ENCODE results near the gene KRT71.
"Not testable (repeated sequence)": the region's sequence is repeated elsewhere in the genome, so short reads cannot be mapped to it uniquely, and the experiment has no call there.

Gene KRT71

GRCh38 chr12:52552681-52553195, at the start of gene KRT71:
KRT71 (minus strand) TSS chr12:52553145; CDS start chr12:52553077, 68 bp downstream.
- DNase-seq = no peak

- no peak for DNase-seq
Observed at GRCh38 chr12:52602552-52602951, 49.6 kb upstream of the KRT71 start.

DNA sequence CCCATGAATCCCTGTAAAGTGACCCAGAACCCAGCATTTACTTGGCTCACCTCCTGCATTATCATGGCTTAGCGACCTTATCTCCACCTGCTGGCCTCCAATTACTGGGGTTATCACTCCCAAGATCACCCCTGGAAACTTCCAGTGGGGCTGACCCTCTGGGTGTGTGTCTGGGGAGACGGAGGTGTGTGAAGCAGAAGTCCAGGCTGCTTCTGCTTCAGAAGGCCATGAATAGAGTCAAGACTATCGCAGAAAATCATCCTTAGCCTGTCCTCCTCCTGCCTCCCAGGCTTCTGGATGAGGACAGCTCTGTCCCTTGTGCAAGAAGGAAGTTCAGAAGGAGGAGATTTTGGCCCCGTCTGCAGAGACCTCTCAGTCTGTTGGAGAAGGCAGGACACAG, 48.7 kb upstream of the KRT71 start:
- no peak for DNase-seq

GRCh38 chr12:52600941-52601481, 48.1 kb upstream of the KRT71 start, which contains the start of gene KRT72:
KRT72 (minus strand) TSS chr12:52601463; CDS start chr12:52601452, 11 bp downstream.
- no peak for DNase-seq

GRCh38 chr12:52600475-52600874, 47.5 kb upstream of the KRT71 start:
- DNase-seq = no peak

- no peak for DNase-seq
Observed at GRCh38 chr12:52600071-52600470, 47.1 kb upstream of the KRT71 start.

DNA sequence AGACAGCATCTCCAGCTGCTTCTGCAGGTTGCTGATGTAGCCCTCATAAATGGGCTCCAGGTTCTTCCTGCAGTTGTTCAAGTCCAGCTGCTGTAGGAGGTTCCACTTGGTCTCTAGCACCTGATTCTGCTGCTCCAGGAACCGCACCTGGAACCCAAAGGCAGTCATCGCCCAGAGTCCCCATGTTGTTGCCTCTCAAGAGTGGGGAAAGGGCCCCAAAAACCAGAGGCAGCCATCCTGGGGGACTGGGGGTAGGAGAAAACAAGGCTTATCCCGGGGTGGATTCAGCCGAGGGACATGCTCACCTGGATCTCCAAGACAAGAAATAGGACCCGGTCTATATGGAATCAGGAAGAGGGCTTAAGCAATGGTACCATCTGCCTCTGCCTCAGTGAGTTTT, 46.0 kb upstream of the KRT71 start:
- DNase-seq = no peak

DNA sequence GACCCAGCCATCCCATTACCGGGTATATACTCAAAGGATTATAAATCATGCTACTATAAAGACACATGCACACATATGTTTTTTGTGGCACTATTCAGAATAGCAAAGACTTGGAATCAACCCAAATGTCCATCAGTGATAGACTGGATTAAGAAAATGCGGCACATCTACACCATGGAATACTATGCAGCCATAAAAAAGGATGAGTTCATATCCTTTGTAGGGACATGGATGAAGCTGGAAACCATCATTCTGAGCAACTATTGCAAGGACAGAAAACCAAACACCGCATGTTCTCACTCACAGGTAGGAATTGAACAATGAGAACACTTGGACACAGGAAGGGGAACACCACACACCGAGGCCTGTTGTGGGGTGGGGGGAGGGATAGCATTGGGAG, 41.3 kb upstream of the KRT71 start:
- DNase-seq = not testable (repeated sequence)

DNA sequence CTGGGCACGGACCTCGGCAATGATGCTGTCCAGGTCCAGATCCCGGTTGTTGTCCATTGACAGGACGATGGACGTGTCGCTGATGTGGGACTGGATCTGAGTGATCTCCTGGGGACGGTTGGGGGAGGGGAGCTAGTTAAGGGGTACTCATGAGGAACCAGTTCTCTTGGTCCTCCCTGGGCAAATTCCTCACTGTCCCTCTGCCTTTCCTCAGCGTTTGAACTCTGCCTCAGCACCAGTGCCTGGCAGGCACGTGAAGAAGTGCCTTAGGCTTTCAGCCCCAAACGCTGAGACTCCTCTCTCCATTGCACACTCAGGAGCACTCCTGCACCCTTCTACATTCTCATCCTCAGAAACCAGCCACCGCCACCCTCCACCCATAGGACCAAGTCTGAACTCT, 38.6 kb upstream of the KRT71 start:
- DNase-seq = no peak

DNA sequence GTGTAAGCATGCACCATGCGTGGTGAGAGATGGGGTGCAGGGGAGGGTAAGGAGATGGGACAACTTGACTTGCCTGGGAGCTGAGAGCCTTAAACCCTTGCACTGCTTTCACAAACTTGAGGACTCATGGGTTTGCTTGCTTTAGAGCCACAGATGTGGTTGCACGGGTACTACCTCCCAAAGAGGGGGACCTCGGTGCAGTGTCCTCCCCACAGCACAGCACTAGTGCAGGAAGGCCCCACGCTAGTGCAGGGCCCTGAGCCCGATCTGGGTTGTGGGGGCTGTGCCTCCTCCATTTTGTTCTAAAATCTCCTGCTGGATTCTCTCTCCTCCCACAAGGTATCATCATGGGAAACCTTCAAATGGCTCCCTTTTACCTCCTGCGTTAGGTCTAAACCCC, 37.1 kb upstream of the KRT71 start:
- DNase-seq = no peak

GRCh38 chr12:52587563-52587962, 34.6 kb upstream of the KRT71 start:
- DNase-seq = no peak

GRCh38 chr12:52585946-52586345, 33.0 kb upstream of the KRT71 start:
- peak; percentile 54 for DNase-seq

DNA sequence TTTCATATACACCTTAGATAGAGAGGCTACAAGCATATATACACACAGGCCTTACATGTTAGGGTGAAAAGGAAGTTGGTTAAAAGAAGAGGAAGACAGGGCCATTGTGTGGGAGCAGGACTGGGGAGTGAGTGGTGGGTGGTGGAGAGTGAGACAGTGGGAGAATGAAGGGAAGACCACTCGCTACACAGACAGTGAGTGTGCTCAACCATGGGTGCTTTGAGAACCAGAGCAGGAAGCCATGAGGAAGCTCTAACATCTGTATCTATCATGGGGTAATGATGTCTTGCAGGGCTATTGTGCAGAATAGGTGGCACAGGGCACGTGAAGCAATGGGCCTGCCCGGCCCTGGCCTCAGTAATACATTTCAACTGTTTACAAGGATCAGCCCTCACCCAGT, 32.1 kb upstream of the KRT71 start:
- no peak for DNase-seq

GRCh38 chr12:52584156-52584682, 31.3 kb upstream of the KRT71 start:
- DNase-seq = no peak

DNA sequence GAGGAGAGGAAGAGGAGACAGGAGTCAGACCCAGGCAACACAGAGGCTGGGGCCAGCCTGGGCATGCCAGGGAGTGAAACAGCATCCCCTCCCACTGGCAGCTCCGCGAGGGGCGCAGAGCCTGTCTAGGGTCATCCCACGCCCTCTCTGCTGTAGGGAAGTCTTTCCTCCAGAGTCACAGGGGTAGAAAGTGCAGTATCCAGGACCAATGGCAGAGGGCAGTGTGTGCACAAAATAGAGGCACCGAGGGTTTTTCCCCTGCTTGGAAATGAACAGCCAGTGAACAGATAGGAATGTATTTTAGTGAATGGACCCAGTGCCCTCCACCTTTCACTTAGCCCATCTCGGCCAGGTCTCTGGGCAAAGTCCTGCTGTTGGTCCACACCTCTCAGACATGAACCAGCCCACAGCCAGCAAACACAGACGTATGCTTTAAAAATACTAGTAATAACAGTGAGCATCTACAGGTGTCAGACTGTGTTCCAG, 30.1 kb upstream of the KRT71 start:
- DNase-seq = peak; percentile 70

GRCh38 chr12:52582486-52582885, 29.5 kb upstream of the KRT71 start:
- no peak for DNase-seq

- no peak for DNase-seq
Observed at GRCh38 chr12:52581481-52581880, 28.5 kb upstream of the KRT71 start.

- no peak for DNase-seq
Observed at GRCh38 chr12:52581066-52581465, 28.1 kb upstream of the KRT71 start.

- DNase-seq = no peak
Observed at GRCh38 chr12:52580496-52580895, 27.6 kb upstream of the KRT71 start.

GRCh38 chr12:52579468-52580465, 26.8 kb upstream of the KRT71 start:
- DNase-seq = no peak

DNA sequence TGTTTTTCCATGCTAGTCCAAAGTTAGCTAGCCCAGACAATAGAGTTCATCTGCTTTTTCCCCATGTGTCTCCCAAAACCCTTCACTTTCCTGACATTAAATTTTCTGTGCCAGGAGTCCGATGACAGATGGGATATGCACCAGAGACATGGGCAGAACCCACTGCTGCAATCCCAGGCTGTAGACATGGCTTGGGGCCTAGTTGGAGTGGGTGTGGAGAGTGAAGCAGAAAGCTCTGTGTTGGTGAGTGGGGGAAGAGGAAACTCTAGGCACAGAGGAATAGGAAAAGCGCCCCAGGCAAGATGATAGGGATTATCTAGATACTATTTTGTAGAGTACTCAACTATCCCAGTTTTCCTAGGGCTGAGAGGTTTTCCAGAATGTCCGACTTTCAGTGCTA, 25.5 kb upstream of the KRT71 start:
- DNase-seq = no peak

DNA sequence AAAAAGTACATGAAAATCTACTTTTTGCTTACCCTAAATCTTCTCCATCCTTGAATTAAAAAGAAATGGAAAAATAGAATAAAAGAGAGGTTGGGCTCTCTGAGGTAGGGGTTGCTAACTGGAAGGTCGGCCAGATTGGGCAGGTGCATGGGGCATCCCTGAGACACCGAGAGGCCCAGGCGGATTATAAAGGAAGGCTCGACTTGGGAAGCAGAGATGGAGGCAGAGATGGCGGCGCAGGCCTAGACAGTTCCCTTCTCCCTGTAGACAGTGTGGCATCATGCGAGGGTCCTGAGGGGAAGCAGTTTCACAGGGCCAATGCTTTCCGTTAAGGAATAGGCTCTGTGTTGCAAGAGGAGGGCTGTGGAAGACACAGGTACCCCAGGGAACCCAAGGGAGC, 24.4 kb upstream of the KRT71 start:
- no peak for DNase-seq

GRCh38 chr12:52575948-52576347, 23.0 kb upstream of the KRT71 start:
- DNase-seq = no peak

DNA sequence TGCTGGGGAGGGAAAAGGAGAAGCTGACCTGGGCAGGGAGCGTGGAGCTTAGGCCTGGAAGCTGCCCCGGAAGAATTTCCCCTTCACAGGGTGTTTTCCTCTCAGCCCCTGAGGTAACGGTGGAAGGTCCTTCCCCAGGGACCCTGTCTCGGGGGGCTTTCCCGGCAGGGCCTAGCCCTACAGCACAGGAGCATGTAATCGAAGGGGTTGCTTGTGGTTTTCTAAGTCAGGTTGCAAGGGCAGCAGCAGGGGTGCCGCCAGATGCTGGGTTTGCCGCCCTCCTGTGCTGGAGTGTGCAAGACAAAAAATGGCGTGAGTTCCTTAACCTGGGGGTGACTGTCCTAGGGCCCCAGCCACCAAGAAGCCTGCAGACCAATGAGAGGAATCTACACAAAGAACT, 22.3 kb upstream of the KRT71 start:
- DNase-seq = no peak
